Activated T-cell treated with anti-CD3 and anti-CD28 coated beads, Interleukin-2, amount 50 U/mL, for 72 hours (primary cell): ENCODE results near the gene SH3BP5. TPM values are rescaled to one million over a fixed set of nuclear protein-coding genes. Genes with fewer than 3 reads are reported as not detected.

Source experiments
- ATAC-seq, 2 donors: fragments of 150-1000 bp; cut with Tn5 transposase; replicated peaks in 1 of 2; 2 replicates each; pipeline ENCODE4 v1.10.0; 2021; ENCODE audit warnings: moderate library complexity in 2 of 2, mild to moderate bottlenecking in 1 of 2
- DNase-seq, 2 donors: peaks; one replicate each; pipeline ENCODE4 v3.0.0; 2021 to 2022; ENCODE audit warnings: mixed read lengths in 1 of 2
- H3K27ac Mint-ChIP-seq: one replicate; pipeline ENCODE4 v1.8.0; 2022; ENCODE audit warnings: mild to moderate bottlenecking, moderate library complexity, mixed read lengths
- H3K27me3 Mint-ChIP-seq: one replicate; pipeline ENCODE4 v1.8.0; 2022; ENCODE audit warnings: low read depth, mixed read lengths
- H3K36me3 Mint-ChIP-seq, 2 donors: one replicate each; pipeline ENCODE4 v1.8.0; 2022; ENCODE audit warnings: mixed read lengths in 2 of 2, mild to moderate bottlenecking in 1 of 2; ENCODE audit not compliant: insufficient read depth in 2 of 2
- H3K4me1 Mint-ChIP-seq: one replicate; pipeline ENCODE4 v1.8.0; 2022; ENCODE audit warnings: low read depth, mixed read lengths
- H3K4me3 Mint-ChIP-seq, 2 donors: one replicate each; pipeline ENCODE4 v1.8.0; 2022; ENCODE audit warnings: mild to moderate bottlenecking in 2 of 2, mixed read lengths in 2 of 2, moderate library complexity in 2 of 2
- H3K9me3 Mint-ChIP-seq, 2 donors: one replicate each; pipeline ENCODE4 v1.8.0; 2022; ENCODE audit warnings: mixed read lengths in 2 of 2
- total RNA-seq, 2 donors: library from RNA; stranded (reverse); gene quantifications; one replicate each; pipeline ENCODE4 v1.2.3, GENCODE V29; 2022

SH3BP5 gene
- total RNA-seq, 2 donors from 2014 or later = 7.4 to 19.6 TPM

GRCh38 chr3:15312550-15312949, 19.8 kb downstream of the SH3BP5 start:
- no peak for DNase-seq
- Mint-ChIP-seq H3K9me3 (no peaks in the 10 kb centered on the region), H3K36me3 (no peaks in the 10 kb centered on the region), H3K4me1 (peaks cover 92% of the 10 kb centered on the region), H3K27ac (no peak overlapping the region), H3K27me3 (no peaks in the 10 kb centered on the region), H3K4me3 (no peak overlapping the region)
- no peak for ATAC-seq

DNA sequence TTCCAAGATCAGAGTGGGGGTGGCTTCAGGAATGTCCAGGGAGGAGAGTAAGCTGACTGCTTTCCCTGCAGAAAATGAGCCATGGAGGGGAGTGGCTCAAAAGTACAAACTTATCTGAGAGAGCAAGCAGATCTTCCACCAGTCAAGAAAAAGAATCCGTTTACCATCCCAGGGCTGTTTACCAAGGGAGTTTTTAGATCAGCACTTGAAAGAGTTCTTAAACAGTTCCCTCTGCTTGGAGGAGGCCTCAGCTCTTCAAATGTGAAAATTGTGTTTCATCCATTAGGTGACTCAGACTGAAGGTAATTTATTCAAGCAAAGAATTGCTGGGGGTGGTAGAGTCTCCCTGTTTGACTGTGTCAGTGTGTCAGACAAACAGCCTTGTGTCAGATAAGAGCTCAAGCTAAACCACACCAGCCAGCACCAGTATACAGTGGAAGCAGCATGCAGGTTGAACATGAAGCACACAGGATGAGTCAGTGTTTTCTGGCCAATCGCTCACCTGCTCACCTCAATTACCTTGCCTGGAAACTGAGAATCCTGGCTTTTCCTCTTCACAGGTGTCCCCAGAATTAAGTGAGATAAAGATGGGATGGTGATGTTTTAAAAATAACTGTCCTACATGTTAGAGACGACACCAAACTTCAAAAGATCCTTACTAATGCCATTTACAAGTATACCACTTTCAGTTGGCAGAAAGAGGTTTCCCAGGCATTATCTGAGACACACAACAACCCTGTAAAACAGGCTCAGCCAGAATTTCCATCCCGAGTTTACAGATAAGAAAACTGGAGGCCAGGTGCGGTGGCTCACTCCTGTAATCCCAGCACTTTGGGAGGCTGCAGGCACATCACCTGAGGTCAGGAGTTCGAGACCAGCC, 21.7 kb downstream of the SH3BP5 start:
- DNase-seq (peak; percentile 71 to 84), ATAC-seq (peak; percentile 91 to 96)
- Mint-ChIP-seq H3K27ac (peak overlapping the region; percentile 99), H3K36me3 (no peaks in the 10 kb centered on the region), H3K4me1 (peaks cover 74% of the 10 kb centered on the region), H3K9me3 (no peaks in the 10 kb centered on the region), H3K4me3 (peak overlapping the region; percentile 75 to 92), H3K27me3 (no peaks in the 10 kb centered on the region)

GRCh38 chr3:15309662-15310335, 22.6 kb downstream of the SH3BP5 start:
- Mint-ChIP-seq H3K4me1 (peaks cover 71% of the 10 kb centered on the region), H3K27ac (peak overlapping the region; percentile 99), H3K4me3 (peak overlapping the region; percentile 75 to 92), H3K27me3 (no peaks in the 10 kb centered on the region), H3K9me3 (peaks cover 0 to 2% of the 10 kb centered on the region in 2 donors), H3K36me3 (peaks cover 4% of the 10 kb centered on the region in 2 donors)
- peak; percentile 63 to 75 for ATAC-seq
- peak; percentile 62 to 69 for DNase-seq

DNA sequence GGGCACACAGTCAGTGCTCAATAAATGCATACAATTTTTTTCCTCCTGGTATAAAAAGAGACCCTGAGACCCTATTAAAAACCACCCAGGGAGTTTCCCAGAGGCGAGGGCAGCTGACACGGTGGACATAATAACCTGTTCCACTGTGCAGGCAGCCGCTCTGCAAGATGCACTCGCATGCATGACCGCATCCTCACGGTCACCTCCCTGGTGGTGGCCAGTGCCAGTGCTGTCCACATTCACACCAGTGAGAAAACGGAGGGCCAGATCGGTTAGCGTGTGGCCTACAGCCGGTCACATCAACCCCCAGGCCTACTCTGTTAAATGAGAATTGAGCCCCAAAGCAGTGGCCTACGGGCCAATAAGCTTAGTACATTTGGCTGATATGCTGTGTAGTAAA, 24.8 kb downstream of the SH3BP5 start:
- Mint-ChIP-seq H3K4me3 (no peak overlapping the region), H3K36me3 (peaks cover 4 to 5% of the 10 kb centered on the region in 2 donors), H3K27ac (no peak overlapping the region), H3K9me3 (peaks cover 0 to 2% of the 10 kb centered on the region in 2 donors), H3K27me3 (no peaks in the 10 kb centered on the region), H3K4me1 (peaks cover 52% of the 10 kb centered on the region)
- ATAC-seq = no peak
- no peak for DNase-seq

DNA sequence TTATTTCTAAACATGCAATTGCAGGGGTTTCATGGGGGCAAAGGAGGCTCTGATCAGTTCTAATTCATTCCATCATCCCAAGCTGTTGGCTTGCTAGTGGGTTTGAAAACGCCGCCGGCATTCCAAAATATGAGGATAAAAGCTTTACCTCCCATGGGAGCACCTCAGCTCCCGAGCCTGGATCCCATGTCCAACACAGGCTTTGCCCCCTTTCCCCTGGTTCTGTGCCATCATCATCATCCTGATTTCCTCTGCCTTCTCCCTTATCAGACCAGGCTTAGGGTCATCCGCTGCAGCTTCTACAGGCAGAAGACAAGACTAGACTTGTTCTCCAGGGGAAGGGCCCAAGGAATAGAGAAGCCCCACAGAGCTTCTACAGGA, 25.4 kb downstream of the SH3BP5 start:
- DNase-seq (no peak), ATAC-seq (no peak)
- Mint-ChIP-seq H3K4me1 (peaks cover 45% of the 10 kb centered on the region), H3K27me3 (no peaks in the 10 kb centered on the region), H3K9me3 (peaks cover 0 to 2% of the 10 kb centered on the region in 2 donors), H3K27ac (no peak overlapping the region), H3K4me3 (no peak overlapping the region), H3K36me3 (peaks cover 4 to 7% of the 10 kb centered on the region in 2 donors)

DNA sequence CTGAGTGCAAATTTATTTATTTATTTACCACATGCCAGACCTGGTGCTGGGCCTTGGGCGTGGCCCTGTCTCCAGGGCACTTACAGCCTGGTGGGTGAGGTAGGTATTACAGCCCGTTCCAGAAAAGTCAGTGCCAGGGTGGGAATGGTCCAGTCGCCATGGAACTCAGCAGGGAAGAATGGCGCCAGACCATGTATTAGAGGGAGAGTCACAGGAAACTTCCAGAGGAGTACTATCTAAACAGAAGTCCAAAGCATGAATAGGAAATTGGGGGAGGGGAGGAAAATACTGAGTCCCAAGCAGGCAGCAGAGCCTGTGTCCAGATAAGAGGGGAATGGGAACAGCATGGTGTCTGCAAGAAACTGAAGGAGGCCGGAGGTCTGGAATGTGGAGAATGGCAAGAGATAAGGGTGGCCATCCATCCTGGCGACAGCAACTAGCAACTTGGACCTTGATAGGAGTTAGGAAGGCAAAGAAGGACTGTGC, 27.0 kb downstream of the SH3BP5 start:
- H3K36me3 Mint-ChIP-seq = peaks cover 4 to 7% of the 10 kb centered on the region in 2 donors
- no peak for DNase-seq
- peaks cover 40% of the 10 kb centered on the region for H3K4me1 Mint-ChIP-seq
- H3K27me3 Mint-ChIP-seq = no peaks in the 10 kb centered on the region
- peaks cover 0 to 2% of the 10 kb centered on the region in 2 donors for H3K9me3 Mint-ChIP-seq
- ATAC-seq = no peak
- no peak overlapping the region for H3K4me3 Mint-ChIP-seq
- H3K27ac Mint-ChIP-seq = no peak overlapping the region

- H3K27ac Mint-ChIP-seq = peak overlapping the region; percentile 25
- DNase-seq (no peak), ATAC-seq (no peak)
- H3K4me1 Mint-ChIP-seq = peaks cover 30% of the 10 kb centered on the region
- no peaks in the 10 kb centered on the region for H3K27me3 Mint-ChIP-seq
- H3K9me3 Mint-ChIP-seq = peaks cover 0 to 2% of the 10 kb centered on the region in 2 donors
- H3K4me3 Mint-ChIP-seq = peak overlapping the region; percentile 9 to 70
- peaks cover 4 to 7% of the 10 kb centered on the region in 2 donors for H3K36me3 Mint-ChIP-seq
Observed at GRCh38 chr3:15303728-15304127, 28.7 kb downstream of the SH3BP5 start.

DNA sequence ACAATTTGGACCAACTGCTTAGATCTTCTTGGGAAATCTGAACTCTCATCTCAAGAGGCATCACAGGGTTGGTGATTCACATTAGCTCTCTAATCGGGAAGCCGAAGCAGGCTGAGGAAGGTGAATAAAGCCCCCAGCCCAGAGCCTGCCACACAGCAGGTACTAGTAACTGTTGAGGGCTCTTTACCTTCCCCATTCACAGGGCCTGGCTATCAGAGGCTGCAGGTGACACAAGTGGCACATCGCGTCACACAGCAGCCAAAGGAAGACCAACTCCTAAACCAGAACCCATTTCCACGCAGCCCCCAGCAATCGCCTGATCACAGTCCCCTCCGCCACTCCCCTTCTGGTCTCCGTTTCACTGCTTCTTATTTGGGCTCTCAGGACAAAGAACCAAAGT, 29.2 kb downstream of the SH3BP5 start:
- DNase-seq = no peak
- H3K4me1 Mint-ChIP-seq = peaks cover 30% of the 10 kb centered on the region
- peaks cover 0 to 2% of the 10 kb centered on the region in 2 donors for H3K9me3 Mint-ChIP-seq
- no peak for ATAC-seq
- H3K36me3 Mint-ChIP-seq = peaks cover 4 to 7% of the 10 kb centered on the region in 2 donors
- no peaks in the 10 kb centered on the region for H3K27me3 Mint-ChIP-seq
- peak overlapping the region; percentile 13 for H3K27ac Mint-ChIP-seq
- H3K4me3 Mint-ChIP-seq = peak overlapping the region in 1 of 2 donors; percentile 21

GRCh38 chr3:15301761-15302160, 30.6 kb downstream of the SH3BP5 start:
- H3K4me3 Mint-ChIP-seq = no peak overlapping the region
- DNase-seq (no peak), ATAC-seq (no peak)
- H3K36me3 Mint-ChIP-seq = peaks cover 4 to 10% of the 10 kb centered on the region in 2 donors
- H3K9me3 Mint-ChIP-seq = peaks cover 0 to 2% of the 10 kb centered on the region in 2 donors
- H3K4me1 Mint-ChIP-seq = peaks cover 40% of the 10 kb centered on the region
- no peaks in the 10 kb centered on the region for H3K27me3 Mint-ChIP-seq
- H3K27ac Mint-ChIP-seq = no peak overlapping the region

GRCh38 chr3:15300323-15301078, 31.9 kb downstream of the SH3BP5 start:
- H3K36me3 Mint-ChIP-seq = peaks cover 2 to 9% of the 10 kb centered on the region in 2 donors
- peak overlapping the region; percentile 58 for H3K27ac Mint-ChIP-seq
- H3K4me1 Mint-ChIP-seq = peaks cover 40% of the 10 kb centered on the region
- peak overlapping the region in 1 of 2 donors; percentile 21 for H3K4me3 Mint-ChIP-seq
- peak in 1 of 2 donors; percentile 18 for DNase-seq
- no peaks in the 10 kb centered on the region for H3K27me3 Mint-ChIP-seq
- no peaks in the 10 kb centered on the region for H3K9me3 Mint-ChIP-seq
- ATAC-seq = peak; percentile 48 to 50

GRCh38 chr3:15299036-15299435, 33.4 kb downstream of the SH3BP5 start:
- H3K4me3 Mint-ChIP-seq = peak overlapping the region in 1 of 2 donors; percentile 50
- ATAC-seq = peak; percentile 7 to 30
- peak overlapping the region; percentile 18 for H3K27ac Mint-ChIP-seq
- DNase-seq = no peak
- no peaks in the 10 kb centered on the region for H3K9me3 Mint-ChIP-seq
- no peaks in the 10 kb centered on the region for H3K27me3 Mint-ChIP-seq
- H3K4me1 Mint-ChIP-seq = peaks cover 48% of the 10 kb centered on the region
- peaks cover 2 to 7% of the 10 kb centered on the region in 2 donors for H3K36me3 Mint-ChIP-seq

DNA sequence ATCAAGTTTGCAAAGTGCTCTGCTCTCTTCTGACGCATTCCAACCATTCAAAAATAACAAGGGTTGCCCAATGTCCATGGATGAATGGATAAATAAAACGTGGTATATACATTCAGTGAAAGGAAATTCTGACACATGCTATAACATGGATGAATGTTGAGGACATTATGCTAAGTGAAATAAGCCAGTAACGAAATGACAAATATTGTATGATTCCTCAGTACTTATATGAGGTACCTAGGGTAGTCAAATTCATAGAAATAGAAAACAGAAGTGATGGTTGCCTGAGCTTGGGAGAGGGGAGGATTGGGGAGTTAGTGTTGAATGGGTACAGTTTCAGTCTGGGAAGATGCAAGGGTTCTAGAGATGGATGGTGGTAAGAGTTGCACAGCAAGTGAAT, 33.9 kb downstream of the SH3BP5 start:
- H3K4me1 Mint-ChIP-seq = peaks cover 52% of the 10 kb centered on the region
- ATAC-seq (peak; percentile 73 to 83), DNase-seq (no peak)
- no peaks in the 10 kb centered on the region for H3K9me3 Mint-ChIP-seq
- H3K36me3 Mint-ChIP-seq = peaks cover 2 to 7% of the 10 kb centered on the region in 2 donors
- peak overlapping the region in 1 of 2 donors; percentile 50 for H3K4me3 Mint-ChIP-seq
- peak overlapping the region; percentile 18 for H3K27ac Mint-ChIP-seq
- H3K27me3 Mint-ChIP-seq = no peaks in the 10 kb centered on the region
